ENCODE results near the gene DPP3.

- TF ChIP-seq GATA2 (IDR thresholded peaks at IDR 0.05; ENCODE audit: low read depth, low read length) (no peak), GATA3 (IDR thresholded peaks at IDR 0.05; ENCODE audit: low read depth, low read length) (no peak)
Measured at GRCh38 chr11:66450560-66450959, 29.7 kb upstream of the DPP3 start.

Measured in SH-SY5Y (cell line).